Measurements from ENCODE around the gene NDUFB3.

NDUFB3 gene

GRCh38 chr2:201128033-201128432 is 56.2 kb downstream of the NDUFB3 start:
- no peak for DNase-seq

- no peak for DNase-seq
These were observed 57.2 kb downstream of the NDUFB3 start for GRCh38 chr2:201128933-201129505.

DNA sequence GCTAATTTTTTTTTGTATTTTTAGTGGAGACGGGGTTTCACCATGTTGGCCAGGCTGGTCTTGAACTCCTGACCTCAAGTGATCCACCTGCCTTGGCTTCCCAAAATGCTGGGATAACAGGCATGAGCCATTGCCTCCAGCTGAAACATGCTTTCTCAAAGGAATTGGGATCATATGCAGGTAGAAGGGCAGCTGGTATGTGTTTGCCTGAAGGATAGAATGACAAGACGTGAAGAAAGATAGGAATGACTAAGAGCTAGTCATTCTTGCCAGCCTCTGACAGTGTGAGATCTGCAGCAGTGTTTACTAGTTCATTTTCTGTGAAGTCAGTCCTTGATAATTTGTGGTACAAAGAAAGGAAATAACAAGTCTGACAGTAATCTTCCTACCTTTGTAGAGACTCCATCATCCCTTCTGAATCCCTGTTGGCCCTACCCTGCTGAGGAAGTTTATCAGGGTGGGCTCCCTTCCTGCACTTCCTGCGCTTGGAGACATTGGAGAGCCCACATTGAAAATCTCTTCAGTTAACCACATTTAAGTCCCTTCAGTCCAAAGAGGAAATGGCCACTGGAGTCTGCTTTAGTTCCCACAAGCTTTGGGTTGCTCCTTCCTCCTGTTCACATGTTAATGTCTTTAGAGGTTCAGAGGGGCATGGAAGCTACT is 58.9 kb downstream of the NDUFB3 start:
- peak in 1 of 58 donors; percentile 12 for DNase-seq

DNA sequence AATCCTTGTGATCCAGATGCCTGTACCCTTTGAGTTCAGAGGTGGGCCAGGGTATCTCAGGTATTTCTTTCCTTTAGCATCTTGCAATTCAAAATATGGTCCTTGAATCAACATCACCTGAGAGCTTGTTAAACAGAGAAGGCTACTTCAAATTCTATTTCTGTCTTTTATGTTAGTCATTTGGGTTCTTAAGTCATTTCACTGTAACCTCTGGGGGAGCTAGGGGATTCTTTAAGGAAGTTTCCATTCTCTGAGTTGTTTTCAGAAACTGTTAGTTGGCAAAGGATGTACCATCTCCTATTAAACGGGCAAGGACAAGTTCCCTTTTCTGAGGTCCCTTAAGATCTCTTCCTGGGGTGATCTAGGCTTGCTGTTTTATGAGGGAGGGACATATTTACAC is 60.7 kb downstream of the NDUFB3 start:
- DNase-seq: no peak

Measured in anterior cingulate cortex (tissue), 58 donors.